Measurements from ENCODE around the gene RABGAP1L.
A peak's percentile ranks its signal among the peaks of the same experiment; 100 is the strongest.

DNA sequence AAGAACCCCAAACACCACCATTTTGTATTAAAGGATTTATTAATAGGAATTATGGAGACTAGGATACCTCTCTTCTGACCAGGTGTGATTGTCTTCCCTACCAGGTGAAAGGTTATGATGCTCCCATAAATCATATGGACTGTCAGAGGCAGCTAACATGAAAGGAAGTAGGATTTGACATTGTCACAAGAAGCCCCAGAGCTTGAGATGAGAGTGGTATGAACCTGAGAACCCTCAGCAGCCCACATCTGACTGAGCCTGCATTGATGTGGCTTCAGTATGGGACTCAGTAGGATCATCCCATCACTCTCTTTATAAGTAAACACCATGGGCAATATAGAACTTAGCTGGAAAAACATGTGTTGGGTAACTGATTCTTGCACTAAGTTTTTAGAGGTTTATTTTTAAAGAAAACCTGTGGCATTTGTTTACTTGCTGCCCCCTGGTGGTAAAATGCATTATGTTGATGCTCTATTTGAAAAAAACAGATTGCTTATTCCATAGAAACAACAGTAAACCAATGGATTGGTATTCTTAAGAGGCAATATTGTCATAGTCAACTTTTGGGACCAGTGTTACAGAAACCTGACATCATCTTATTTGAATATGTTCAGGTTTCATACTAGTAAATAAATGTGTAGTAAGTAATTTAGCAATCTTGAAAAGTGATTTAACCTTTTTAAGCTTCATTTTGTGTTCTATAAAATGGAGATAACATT lies 823.8 kb downstream of the RABGAP1L start:
- TF ChIP-seq, protein P1, sequence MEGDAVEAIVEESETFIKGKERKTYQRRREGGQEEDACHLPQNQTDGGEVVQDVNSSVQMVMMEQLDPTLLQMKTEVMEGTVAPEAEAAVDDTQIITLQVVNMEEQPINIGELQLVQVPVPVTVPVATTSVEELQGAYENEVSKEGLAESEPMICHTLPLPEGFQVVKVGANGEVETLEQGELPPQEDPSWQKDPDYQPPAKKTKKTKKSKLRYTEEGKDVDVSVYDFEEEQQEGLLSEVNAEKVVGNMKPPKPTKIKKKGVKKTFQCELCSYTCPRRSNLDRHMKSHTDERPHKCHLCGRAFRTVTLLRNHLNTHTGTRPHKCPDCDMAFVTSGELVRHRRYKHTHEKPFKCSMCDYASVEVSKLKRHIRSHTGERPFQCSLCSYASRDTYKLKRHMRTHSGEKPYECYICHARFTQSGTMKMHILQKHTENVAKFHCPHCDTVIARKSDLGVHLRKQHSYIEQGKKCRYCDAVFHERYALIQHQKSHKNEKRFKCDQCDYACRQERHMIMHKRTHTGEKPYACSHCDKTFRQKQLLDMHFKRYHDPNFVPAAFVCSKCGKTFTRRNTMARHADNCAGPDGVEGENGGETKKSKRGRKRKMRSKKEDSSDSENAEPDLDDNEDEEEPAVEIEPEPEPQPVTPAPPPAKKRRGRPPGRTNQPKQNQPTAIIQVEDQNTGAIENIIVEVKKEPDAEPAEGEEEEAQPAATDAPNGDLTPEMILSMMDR (IDR thresholded peaks at IDR 0.05; ENCODE audit: extremely low read depth in 1 of 2, insufficient read depth in 1 of 2, low read depth in 1 of 2, low read length in 2 of 2) = peak; percentile 44 to 49
- TF ChIP-seq POLR2AphosphoS5 (IDR thresholded peaks at IDR 0.05; ENCODE audit: insufficient read depth, low read depth, low read length) (no peak), FOS (IDR thresholded peaks at IDR 0.05; ENCODE audit: borderline replicate concordance, insufficient read depth, low read length) (no peak), MYC (IDR thresholded peaks at IDR 0.05; ENCODE audit: low read depth, low read length) (no peak), POLR2A (IDR thresholded peaks at IDR 0.05; ENCODE audit: low read depth, low read length) (no peak), EZH2 (IDR thresholded peaks at IDR 0.05; ENCODE audit: borderline replicate concordance, low read depth, low read length, severe bottlenecking) (no peak), GATA2 (IDR thresholded peaks at IDR 0.05; ENCODE audit: insufficient read depth, insufficient read length, low read depth, low read length) (no peak), JUN (IDR thresholded peaks at IDR 0.05; ENCODE audit: borderline replicate concordance, insufficient read depth, insufficient read length, low read depth) (no peak)
- TF ChIP-seq, protein P2, sequence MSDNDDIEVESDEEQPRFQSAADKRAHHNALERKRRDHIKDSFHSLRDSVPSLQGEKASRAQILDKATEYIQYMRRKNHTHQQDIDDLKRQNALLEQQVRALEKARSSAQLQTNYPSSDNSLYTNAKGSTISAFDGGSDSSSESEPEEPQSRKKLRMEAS (IDR thresholded peaks at IDR 0.05; ENCODE audit: insufficient read depth, insufficient read length) = no peak

Data from endothelial cell of umbilical vein (primary cell).